Tibial nerve (tissue), 4 donors: ENCODE measurements around the gene SCD. TPM values are rescaled to one million over a fixed set of nuclear protein-coding genes. Genes with fewer than 3 reads are reported as not detected.

Experiments used
- DNase-seq, 2 donors: peaks; one replicate each; pipeline ENCODE4 v3.0.0-alpha.2; 2019; ENCODE audit warnings: low spot score in 2 of 2
- H3K27ac ChIP-seq, 4 donors: fragments of 200-600 bp; sonication (generic) in 3 of 4; one replicate each; pipeline ENCODE4 v1.5.1; 2017 to 2019; ENCODE audit warnings: mild to moderate bottlenecking in 1 of 4
- H3K27me3 ChIP-seq, 2 donors: fragments of 200-600 bp; sonication (generic) in 1 of 2; one replicate each; pipeline versions ENCODE4 v1.5.1 to v1.6.0; 2017 to 2019
- H3K36me3 ChIP-seq, 3 donors: fragments of 200-600 bp; sonication (generic); one replicate each; pipeline ENCODE4 v1.5.1; 2018 to 2019
- H3K4me1 ChIP-seq, 4 donors: fragments of 200-600 bp; sonication (generic) in 3 of 4; one replicate each; pipeline ENCODE4 v1.5.1; 2017 to 2019
- H3K4me3 ChIP-seq, 4 donors: fragments of 200-600 bp; sonication (generic) in 3 of 4; one replicate each; pipeline ENCODE4 v1.5.1; 2017 to 2019; ENCODE audit warnings: mild to moderate bottlenecking in 1 of 4, moderate library complexity in 1 of 4
- H3K9me3 ChIP-seq, 4 donors: fragments of 200-600 bp; sonication (generic) in 3 of 4; one replicate each; pipeline ENCODE4 v1.5.1; 2017 to 2019
- EP300 ChIP-seq, 2 donors: sonication (generic); formaldehyde crosslinking; IDR thresholded peaks; one replicate each; pipeline ENCODE4 v1.6.1; 2017; ENCODE audit warnings: antibody characterized with exemption in 2 of 2, mild to moderate bottlenecking in 1 of 2
- POLR2A ChIP-seq, 2 donors: fragments of 450-650 bp; IDR thresholded peaks; one replicate each; pipeline ENCODE4 v1.6.1; 2017; ENCODE audit warnings: antibody characterized with exemption in 2 of 2, mild to moderate bottlenecking in 2 of 2, moderate library complexity in 2 of 2
- WGBS, 2 donors: methylation state at CpG; one replicate each; pipeline ENCODE4 v1.1.5; 2018; 5-methylcytosine and 5-hydroxymethylcytosine counted together
- total RNA-seq, 4 donors: library from RNA; depleted of rRNA; stranded (reverse); fragments of >200 nt; gene quantifications; one replicate each; pipeline ENCODE4 v1.1.0, GENCODE V29; 2016
- TF ChIP-seq, protein P1 (sequence below), 5 experiments: fragments of 200-600 bp in 3 of 5; fragments of 450-650 bp in 2 of 5; sonication (generic) in 3 of 5; IDR thresholded peaks; one replicate each; pipeline ENCODE4 v1.5.1; 2016 to 2019; ENCODE audit warnings: antibody characterized with exemption in 5 of 5, mild to moderate bottlenecking in 3 of 5, moderate library complexity in 2 of 5

Gene SCD
- total RNA-seq, 4 donors from 2014 or later: 118 to 500 (median 249) TPM

DNA sequence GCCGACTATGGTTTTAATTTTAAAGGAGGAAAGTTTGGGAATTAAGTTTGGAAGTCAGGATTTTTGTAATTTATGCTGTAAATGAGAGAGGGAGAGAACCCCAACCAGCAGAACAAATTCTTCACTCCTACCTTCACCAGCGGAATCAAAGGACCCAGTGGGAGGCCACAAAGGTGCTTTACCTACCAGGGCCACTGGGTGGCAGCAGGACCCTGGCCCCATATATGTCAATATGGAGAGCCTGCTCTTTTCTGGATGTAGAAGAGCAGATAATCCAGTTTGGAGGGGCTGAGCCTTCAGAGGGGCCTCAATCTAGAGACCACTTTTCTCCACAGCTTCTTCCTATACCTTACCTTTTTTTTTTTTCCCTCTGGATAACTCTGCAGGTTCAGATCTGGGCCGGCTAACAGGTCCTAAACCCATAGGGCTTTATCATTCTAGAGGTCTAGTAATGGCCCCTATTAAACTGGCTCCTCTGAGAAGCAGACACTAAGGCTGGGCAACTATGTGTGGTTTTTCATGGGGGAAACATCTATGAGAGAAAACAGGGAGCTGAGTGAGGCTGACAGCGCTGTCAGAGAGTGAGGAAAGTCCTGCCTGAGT is 8.5 kb upstream of the SCD start:
- Histone ChIP-seq H3K4me1 (peaks cover 0 to 30% (median 22%) of the 10 kb centered on the region in 4 donors), H3K36me3 (no peaks in the 10 kb centered on the region), H3K27me3 (peaks cover 0 to 4% of the 10 kb centered on the region in 2 donors), H3K9me3 (no peaks in the 10 kb centered on the region), H3K27ac (peak overlapping the region in 2 of 4 donors; percentile 25 to 60), H3K4me3 (no peak overlapping the region)
- DNase-seq: peak; percentile 68 to 84
- 49 to 53% methylated on average over 4 of the region's 4 CpGs for WGBS, 2 donors
- TF ChIP-seq EP300 (IDR thresholded peaks at IDR 0.05): no peak
- TF ChIP-seq, protein P1, sequence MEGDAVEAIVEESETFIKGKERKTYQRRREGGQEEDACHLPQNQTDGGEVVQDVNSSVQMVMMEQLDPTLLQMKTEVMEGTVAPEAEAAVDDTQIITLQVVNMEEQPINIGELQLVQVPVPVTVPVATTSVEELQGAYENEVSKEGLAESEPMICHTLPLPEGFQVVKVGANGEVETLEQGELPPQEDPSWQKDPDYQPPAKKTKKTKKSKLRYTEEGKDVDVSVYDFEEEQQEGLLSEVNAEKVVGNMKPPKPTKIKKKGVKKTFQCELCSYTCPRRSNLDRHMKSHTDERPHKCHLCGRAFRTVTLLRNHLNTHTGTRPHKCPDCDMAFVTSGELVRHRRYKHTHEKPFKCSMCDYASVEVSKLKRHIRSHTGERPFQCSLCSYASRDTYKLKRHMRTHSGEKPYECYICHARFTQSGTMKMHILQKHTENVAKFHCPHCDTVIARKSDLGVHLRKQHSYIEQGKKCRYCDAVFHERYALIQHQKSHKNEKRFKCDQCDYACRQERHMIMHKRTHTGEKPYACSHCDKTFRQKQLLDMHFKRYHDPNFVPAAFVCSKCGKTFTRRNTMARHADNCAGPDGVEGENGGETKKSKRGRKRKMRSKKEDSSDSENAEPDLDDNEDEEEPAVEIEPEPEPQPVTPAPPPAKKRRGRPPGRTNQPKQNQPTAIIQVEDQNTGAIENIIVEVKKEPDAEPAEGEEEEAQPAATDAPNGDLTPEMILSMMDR (IDR thresholded peaks at IDR 0.05): peak; percentile 87 to 91 (median 89)

GRCh38 chr10:100339236-100339635 is 7.8 kb upstream of the SCD start:
- Histone ChIP-seq H3K9me3 (no peaks in the 10 kb centered on the region), H3K4me1 (peaks cover 0 to 30% (median 22%) of the 10 kb centered on the region in 4 donors), H3K27ac (peak overlapping the region in 2 of 4 donors; percentile 25 to 60), H3K4me3 (no peak overlapping the region), H3K27me3 (peaks cover 0 to 3% of the 10 kb centered on the region in 2 donors), H3K36me3 (no peaks in the 10 kb centered on the region)
- DNase-seq: no peak
- whole genome bisulfite sequencing, 2 donors: 69 to 88% methylated on average over 4 to 5 of the region's 5 CpGs
- TF ChIP-seq, protein P1 (IDR thresholded peaks at IDR 0.05): no peak
- TF ChIP-seq EP300 (IDR thresholded peaks at IDR 0.05) (no peak), POLR2A (IDR thresholded peaks at IDR 0.05) (no peak)

DNA sequence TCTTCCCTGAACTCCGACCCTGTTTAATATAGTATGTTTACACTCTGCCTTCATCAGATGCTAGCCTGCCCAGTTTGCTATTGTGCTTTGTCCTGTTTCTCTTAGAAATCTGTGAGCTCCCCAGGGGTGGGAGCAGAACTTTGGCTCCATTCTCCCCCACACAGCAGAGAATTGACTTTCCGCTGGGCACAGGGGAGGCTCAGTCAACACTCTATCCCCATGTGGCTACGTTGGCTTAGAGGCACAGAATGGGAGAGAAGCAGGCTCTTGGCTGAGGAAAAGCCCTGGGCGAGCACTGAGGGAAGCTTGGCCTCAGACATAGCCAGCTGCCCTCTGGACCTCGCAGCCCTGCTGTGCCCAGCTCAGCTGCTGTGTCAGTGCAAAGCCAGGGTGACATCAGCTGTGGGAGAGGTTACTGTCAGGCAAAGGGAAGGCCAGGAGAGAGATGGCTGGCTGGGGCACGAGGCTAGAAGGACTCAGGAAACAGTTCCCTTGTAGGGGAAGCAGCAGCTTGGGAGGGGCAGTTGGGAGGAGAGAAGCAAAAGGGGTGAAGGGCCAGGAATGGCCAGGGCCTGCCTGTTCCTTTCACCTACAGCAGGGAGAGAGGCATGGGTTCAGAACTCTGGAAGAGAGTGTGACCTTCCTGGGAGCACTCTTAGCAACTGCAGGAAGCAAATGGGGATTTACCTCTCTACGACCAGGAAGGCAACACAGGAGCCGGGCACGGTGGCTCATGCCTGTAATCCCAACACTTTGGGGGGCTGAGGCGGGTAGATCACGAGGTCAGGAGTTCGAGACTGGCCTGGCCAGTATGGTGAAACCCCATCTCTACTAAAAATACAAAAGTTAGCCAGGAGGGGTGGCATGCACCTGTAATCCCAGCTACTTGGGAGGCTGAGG is 5.8 kb upstream of the SCD start:
- H3K4me1 ChIP-seq: peaks cover 0 to 38% (median 22%) of the 10 kb centered on the region in 4 donors
- 57 to 58% methylated on average over 12 of the region's 12 CpGs for WGBS, 2 donors
- no peaks in the 10 kb centered on the region for H3K36me3 ChIP-seq
- TF ChIP-seq, protein P1 (IDR thresholded peaks at IDR 0.05): no peak
- TF ChIP-seq EP300 (IDR thresholded peaks at IDR 0.05) (peak in 1 of 2 donors; percentile 77), POLR2A (IDR thresholded peaks at IDR 0.05) (no peak)
- no peak overlapping the region for H3K4me3 ChIP-seq
- DNase-seq: peak in 1 of 2 donors; percentile 22
- peak overlapping the region; percentile 1 to 89 (median 69) for H3K27ac ChIP-seq
- peaks cover 0 to 4% of the 10 kb centered on the region in 2 donors for H3K27me3 ChIP-seq
- no peaks in the 10 kb centered on the region for H3K9me3 ChIP-seq

- peaks cover 0 to 4% of the 10 kb centered on the region in 2 donors for H3K27me3 ChIP-seq
- peaks cover 0 to 45% (median 23%) of the 10 kb centered on the region in 4 donors for H3K4me1 ChIP-seq
- DNase-seq: no peak
- peak overlapping the region; percentile 22 to 89 (median 69) for H3K27ac ChIP-seq
- H3K36me3 ChIP-seq: no peaks in the 10 kb centered on the region
- WGBS, 2 donors: 48 to 55% methylated on average over 9 of the region's 9 CpGs
- TF ChIP-seq EP300 (IDR thresholded peaks at IDR 0.05): peak in 1 of 2 donors; percentile 29
- TF ChIP-seq, protein P1 (IDR thresholded peaks at IDR 0.05): peak; percentile 40 to 72 (median 55)
- TF ChIP-seq POLR2A (IDR thresholded peaks at IDR 0.05): no peak
- H3K9me3 ChIP-seq: no peaks in the 10 kb centered on the region
- H3K4me3 ChIP-seq: no peak overlapping the region
Observed at GRCh38 chr10:100341953-100342626, 4.9 kb upstream of the SCD start.
